Peyer's patch (tissue), 4 donors: ENCODE data around the gene AGA.

Experiments used
- POLR2A ChIP-seq, 2 donors: fragments of 450-650 bp; IDR thresholded peaks; one replicate each; pipeline ENCODE4 v1.5.1; 2017; ENCODE audit warnings: antibody characterized with exemption in 2 of 2, mild to moderate bottlenecking in 2 of 2, moderate library complexity in 2 of 2
- TF ChIP-seq, protein P1 (sequence below), 6 experiments: fragments of 450-650 bp in 4 of 6; fragments of 200-600 bp in 2 of 6; sonication (generic) in 1 of 6; IDR thresholded peaks; one replicate each; pipeline ENCODE4 v1.5.1; 2017 to 2019; ENCODE audit warnings: antibody characterized with exemption in 6 of 6, mild to moderate bottlenecking in 3 of 6, moderate library complexity in 1 of 6

DNA sequence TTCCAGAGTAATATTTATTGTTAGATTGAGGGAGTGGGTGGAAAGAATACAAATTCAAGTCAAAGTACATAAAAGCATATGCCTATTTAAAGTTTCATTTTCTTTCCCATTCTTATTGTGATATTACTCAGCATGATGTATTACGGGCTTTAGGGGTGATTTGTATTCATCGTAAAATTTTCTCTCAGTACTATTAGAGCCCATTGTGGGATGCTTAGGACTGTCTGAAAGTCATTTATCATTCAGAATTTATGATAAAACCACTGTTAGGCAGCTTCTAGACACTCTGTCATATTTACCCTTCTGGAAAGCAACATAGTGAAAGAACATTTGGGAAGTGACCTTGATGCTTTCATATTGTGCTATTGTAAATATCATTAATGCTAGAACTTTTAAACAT is 45.9 kb downstream of the AGA start:
- TF ChIP-seq, protein P1, sequence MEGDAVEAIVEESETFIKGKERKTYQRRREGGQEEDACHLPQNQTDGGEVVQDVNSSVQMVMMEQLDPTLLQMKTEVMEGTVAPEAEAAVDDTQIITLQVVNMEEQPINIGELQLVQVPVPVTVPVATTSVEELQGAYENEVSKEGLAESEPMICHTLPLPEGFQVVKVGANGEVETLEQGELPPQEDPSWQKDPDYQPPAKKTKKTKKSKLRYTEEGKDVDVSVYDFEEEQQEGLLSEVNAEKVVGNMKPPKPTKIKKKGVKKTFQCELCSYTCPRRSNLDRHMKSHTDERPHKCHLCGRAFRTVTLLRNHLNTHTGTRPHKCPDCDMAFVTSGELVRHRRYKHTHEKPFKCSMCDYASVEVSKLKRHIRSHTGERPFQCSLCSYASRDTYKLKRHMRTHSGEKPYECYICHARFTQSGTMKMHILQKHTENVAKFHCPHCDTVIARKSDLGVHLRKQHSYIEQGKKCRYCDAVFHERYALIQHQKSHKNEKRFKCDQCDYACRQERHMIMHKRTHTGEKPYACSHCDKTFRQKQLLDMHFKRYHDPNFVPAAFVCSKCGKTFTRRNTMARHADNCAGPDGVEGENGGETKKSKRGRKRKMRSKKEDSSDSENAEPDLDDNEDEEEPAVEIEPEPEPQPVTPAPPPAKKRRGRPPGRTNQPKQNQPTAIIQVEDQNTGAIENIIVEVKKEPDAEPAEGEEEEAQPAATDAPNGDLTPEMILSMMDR (IDR thresholded peaks at IDR 0.05): no peak
- TF ChIP-seq POLR2A (IDR thresholded peaks at IDR 0.05): no peak
